ENCODE results near the gene JSRP1.

Gene JSRP1

DNA sequence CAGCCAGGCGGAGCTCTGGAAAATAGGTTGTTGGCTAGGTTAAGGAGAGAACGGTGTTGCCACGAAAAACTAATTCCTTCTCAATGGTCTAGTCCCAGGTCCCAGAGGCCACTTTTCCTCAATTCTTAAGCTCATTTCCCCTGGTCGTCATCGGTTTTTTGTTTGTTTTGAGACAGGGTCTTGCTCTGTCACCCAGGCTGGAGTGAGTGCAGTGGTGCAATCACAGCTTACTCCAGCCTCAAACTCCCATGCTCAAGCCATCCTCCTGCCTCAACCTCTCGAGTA, 18.4 kb downstream of the JSRP1 start:
- peak overlapping the region; percentile 76 for H3K4me3 ChIP-seq (ENCODE audit: control insufficient read depth, low read depth, low read length)
- TF ChIP-seq, protein P1, sequence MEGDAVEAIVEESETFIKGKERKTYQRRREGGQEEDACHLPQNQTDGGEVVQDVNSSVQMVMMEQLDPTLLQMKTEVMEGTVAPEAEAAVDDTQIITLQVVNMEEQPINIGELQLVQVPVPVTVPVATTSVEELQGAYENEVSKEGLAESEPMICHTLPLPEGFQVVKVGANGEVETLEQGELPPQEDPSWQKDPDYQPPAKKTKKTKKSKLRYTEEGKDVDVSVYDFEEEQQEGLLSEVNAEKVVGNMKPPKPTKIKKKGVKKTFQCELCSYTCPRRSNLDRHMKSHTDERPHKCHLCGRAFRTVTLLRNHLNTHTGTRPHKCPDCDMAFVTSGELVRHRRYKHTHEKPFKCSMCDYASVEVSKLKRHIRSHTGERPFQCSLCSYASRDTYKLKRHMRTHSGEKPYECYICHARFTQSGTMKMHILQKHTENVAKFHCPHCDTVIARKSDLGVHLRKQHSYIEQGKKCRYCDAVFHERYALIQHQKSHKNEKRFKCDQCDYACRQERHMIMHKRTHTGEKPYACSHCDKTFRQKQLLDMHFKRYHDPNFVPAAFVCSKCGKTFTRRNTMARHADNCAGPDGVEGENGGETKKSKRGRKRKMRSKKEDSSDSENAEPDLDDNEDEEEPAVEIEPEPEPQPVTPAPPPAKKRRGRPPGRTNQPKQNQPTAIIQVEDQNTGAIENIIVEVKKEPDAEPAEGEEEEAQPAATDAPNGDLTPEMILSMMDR (conservative IDR thresholded peaks at IDR 0.05; ENCODE audit: control insufficient read depth, insufficient read depth, low read depth, low read length), result no peak
- DNase-seq (ENCODE audit: low read depth), result no peak

DNA sequence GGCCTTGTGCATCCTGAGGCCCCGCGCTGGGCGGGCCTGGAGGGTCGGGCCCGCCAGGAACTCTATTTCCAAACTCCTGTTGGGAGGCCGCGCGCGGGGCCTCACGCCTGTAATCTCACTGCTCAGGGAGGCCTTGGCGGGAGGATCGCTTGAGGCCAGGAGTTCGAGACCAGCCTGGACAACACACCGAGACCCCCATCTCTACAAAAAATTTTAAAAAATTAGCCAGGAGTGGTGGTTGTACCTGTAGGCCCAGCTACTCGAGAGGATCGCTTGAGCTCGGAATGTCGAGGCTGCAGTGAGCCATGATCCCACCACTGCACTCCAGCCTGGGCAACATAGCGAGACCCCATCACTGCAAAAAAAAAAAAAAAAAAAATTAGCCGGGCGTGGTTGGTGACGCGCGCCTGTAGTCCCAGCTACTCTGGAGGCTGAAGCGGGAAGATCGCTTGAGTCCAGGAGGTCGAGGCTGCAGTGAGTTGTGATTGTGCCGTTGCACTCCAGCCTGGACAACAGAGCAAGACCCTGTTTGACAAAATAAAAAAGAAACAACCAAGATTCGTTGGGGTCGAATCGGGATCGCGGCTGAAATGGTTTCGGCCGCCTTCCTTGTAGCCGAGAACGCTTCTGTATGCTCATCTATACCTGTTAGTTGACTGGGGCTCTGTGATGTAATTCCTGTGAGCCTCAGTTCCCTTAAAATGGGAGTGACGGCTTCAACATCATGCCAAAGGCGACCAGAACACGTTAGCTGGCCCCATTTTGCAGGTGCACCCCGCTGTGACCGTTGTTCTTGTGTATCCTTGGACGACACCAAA, 19.0 kb downstream of the JSRP1 start:
- peak overlapping the region; percentile 76 for H3K4me3 ChIP-seq (ENCODE audit: control insufficient read depth, low read depth, low read length)
- DNase-seq (ENCODE audit: low read depth), result no peak
- TF ChIP-seq, protein P1 (conservative IDR thresholded peaks at IDR 0.05; ENCODE audit: control insufficient read depth, insufficient read depth, low read depth, low read length), result no peak

DNA sequence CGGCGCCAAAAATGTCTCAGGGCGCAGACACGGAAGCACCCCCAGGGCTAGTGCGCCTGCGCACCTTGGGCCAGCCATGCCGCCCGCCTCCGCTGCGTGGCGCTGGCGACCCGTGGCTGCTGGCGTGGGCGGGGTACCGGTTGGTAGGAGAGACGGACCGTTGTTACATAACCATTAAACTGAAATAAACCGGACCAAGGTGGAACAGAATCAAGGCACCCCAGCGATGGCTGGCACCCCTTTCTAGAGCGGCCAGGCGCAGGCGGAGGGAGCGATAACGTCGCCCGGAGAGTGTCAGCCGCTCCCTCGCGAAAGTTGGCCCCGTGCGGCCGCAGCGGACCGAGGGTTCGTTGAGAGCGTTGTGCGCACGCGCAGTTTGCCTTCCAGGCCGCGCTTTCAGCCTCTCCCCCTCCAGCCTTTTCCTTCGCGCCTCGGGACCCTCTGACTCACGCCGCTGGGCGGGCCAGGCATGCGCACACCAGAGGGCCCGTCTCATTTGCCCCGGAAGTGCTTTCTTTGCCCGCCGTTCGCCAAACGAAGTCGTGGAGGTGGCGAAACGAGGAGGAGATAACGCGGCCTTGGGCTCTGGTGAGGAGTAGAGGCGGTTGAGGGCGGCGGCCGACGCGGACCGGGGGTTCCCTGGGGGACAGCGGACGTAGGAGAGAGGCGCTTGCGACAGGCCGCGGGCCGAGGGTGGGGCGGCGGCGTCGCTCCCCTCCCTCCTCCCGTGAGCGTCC, 19.7 kb downstream of the JSRP1 start, which contains the start of the genes PLEKHJ1 and SF3A2:
Gene PLEKHJ1 (minus strand): TSS at position 16 of the 737 bp plus-strand sequence. CDS start 81 bp downstream, outside the sequence.
Gene SF3A2 (plus strand): TSS at position 511 of the 737 bp plus-strand sequence. CDS start 6,595 bp downstream, outside the sequence.
- peak; percentile 97 for DNase-seq (ENCODE audit: low read depth)
- H3K4me3 ChIP-seq (ENCODE audit: control insufficient read depth, low read depth, low read length), result peak within 1 kb of the TSS; percentile 76
- TF ChIP-seq, protein P1 (conservative IDR thresholded peaks at IDR 0.05; ENCODE audit: control insufficient read depth, insufficient read depth, low read depth, low read length), result peak; percentile 67

DNA sequence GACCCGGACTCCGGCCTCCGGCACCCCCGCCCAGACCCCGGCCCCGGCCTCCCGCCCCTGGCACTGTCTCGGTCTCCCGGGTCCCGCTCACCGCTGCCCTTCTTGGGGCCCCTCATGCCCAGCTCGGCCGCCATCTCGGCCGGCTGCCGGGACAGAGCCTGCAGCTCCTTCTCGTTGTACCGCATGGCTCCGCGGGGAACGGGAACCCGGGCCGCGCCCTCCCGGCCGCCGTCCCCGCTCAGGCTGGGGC, 20.2 kb downstream of the JSRP1 start:
- DNase-seq (ENCODE audit: low read depth), result no peak
- H3K4me3 ChIP-seq (ENCODE audit: control insufficient read depth, low read depth, low read length), result peak overlapping the region; percentile 76
- TF ChIP-seq, protein P1 (conservative IDR thresholded peaks at IDR 0.05; ENCODE audit: control insufficient read depth, insufficient read depth, low read depth, low read length), result no peak

DNA sequence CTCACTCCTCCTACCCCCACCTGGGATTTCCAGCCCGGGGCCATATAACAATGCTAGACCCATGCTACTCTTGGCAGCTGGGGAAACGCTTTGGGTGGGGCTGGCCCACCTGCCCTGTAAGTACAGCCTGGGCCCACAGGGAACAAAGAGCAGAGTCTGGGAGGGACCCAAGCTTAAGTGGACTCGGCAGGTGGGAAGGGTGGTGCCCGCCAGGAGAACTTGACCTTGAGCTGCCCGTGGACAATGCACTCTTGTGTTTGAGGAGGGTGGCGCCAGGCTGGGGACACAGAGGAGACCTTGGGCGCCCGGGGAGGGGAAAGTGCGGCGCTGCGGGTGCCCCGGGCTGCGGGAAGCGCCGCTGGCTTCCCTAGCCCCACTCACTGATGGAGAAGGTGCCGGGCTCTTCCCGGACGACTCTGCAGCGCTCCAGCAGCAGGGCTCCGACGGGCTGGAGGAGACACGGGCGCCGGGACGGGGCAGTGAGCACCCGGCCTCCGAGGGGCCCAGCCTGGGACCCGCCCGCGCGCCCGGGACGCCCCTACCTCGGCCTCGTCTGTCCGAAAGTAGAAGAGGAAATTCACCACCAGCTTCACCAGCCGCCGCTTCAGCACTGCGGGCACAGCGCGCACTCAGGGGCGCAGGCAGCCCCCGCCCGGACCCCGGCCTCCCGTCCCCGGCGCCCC, 20.7 kb downstream of the JSRP1 start:
- TF ChIP-seq, protein P1 (conservative IDR thresholded peaks at IDR 0.05; ENCODE audit: control insufficient read depth, insufficient read depth, low read depth, low read length), result no peak
- peak overlapping the region; percentile 76 for H3K4me3 ChIP-seq (ENCODE audit: control insufficient read depth, low read depth, low read length)
- no peak for DNase-seq (ENCODE audit: low read depth)

DNA sequence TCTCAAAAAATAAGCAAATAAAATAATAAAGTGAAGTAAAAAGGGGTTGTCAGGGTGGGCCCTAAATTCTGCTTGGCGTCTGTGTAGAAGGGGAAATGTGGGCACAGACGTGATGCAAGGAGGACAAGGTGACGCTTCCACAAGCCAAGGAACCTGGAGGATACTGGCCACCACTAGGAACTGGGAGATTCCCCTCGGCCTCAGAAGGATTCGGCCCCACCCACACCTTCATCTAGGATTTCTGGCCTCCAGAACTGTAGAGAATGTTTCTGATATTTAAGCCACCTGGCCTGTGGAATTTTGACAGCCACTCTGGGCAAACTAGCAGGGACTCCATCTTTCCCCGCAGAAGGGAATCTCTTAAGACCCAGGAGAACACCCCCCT, 21.2 kb downstream of the JSRP1 start:
- no peak for DNase-seq (ENCODE audit: low read depth)
- TF ChIP-seq, protein P1 (conservative IDR thresholded peaks at IDR 0.05; ENCODE audit: control insufficient read depth, insufficient read depth, low read depth, low read length), result no peak
- peak overlapping the region; percentile 76 for H3K4me3 ChIP-seq (ENCODE audit: control insufficient read depth, low read depth, low read length)
